Astrocyte of the spinal cord (primary cell): ENCODE measurements around the gene TEK.

Experiments
- DNase-seq: peaks from one replicate; pipeline ENCODE4 v3.0.0; 2011; ENCODE audit warnings: low read depth, low spot score
- H3K4me3 ChIP-seq: 2 replicates; pipeline ENCODE4 v1.5.1; 2011; ENCODE audit warnings: low read depth, mild to moderate bottlenecking, low read length, moderate library complexity
- CTCF ChIP-seq: IDR thresholded peaks from 2 replicates; pipeline ENCODE4 v1.5.1; 2012; ENCODE audit warnings: low read depth, mild to moderate bottlenecking, low read length, inconsistent platforms
- in situ Hi-C: cut with HindIII; loops from 2 replicates; pipeline ENCODE4 v1.10.0; 2017; ENCODE audit warnings: low sequenced_read_pairs

The TEK gene

GRCh38 chr9:27203783-27204182 lies 94.8 kb downstream of the TEK start:
- TF ChIP-seq CTCF = no peak
- no peak overlapping the region for H3K4me3 ChIP-seq
- in situ Hi-C loops = no loop called here
- DNase-seq = no peak

GRCh38 chr9:27204578-27204977 lies 95.6 kb downstream of the TEK start:
- in situ Hi-C loops = no loop called here

GRCh38 chr9:27205198-27205597 lies 96.2 kb downstream of the TEK start:
- H3K4me3 ChIP-seq = no peak overlapping the region
- no peak for DNase-seq
- TF ChIP-seq CTCF = no peak
- in situ Hi-C loops = no loop called here

More at GRCh38 chr9:27204578-27204977, 95.6 kb downstream of the TEK start:
- TF ChIP-seq CTCF = no peak
- no peak overlapping the region for H3K4me3 ChIP-seq
- DNase-seq = peak; percentile 32

DNA sequence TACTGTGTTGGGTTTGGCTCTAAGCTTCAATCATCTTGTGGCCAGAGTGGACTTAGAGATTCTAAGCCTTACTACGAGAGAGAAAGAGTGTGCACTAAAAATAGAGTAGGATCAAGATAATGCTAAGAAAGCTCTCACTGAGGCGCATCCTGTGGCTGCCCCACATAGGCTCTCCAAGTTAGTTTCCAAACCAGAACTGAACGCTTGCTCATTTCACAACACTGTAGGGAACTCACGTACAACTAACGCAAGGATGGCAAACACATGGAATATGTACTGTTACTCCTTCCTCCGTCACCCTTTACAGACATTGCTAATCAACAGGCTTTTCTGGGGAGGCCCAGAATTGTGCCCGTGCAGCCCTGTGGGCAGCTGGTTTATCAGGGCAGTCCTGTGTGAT lies 97.0 kb downstream of the TEK start:
- no peak for TF ChIP-seq CTCF
- in situ Hi-C loops = no loop called here
- no peak for DNase-seq
- no peak overlapping the region for H3K4me3 ChIP-seq

- in situ Hi-C loops = no loop called here
- no peak overlapping the region for H3K4me3 ChIP-seq
- no peak for TF ChIP-seq CTCF
- DNase-seq = no peak
Measured at GRCh38 chr9:27209034-27209433, 100.0 kb downstream of the TEK start.

DNA sequence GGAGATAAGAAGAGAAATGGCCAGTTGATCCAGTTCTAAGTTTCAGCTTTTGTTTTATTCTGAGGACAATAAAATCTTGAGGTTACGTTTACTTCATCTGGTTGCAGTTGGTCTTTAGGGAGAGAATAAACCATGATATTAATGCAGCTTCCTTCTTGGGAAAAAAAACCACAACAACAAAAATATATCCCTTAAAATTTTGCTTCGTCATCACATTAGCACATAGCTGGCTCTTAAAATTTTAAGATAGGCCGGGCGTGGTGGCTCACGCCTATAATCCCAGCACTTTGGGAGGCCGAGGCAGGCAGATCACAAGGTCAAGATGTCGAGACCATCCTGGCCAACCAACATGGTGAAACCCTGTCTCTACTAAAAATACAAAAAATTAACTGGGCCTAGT lies 101.6 kb downstream of the TEK start:
- DNase-seq = no peak
- TF ChIP-seq CTCF = no peak
- in situ Hi-C loops = no loop called here

GRCh38 chr9:27212191-27212590 lies 103.2 kb downstream of the TEK start:
- in situ Hi-C loops = no loop called here
- TF ChIP-seq CTCF = no peak
- no peak for DNase-seq
- no peak overlapping the region for H3K4me3 ChIP-seq

More for the DNA sequence above, 101.6 kb downstream of the TEK start:
- H3K4me3 ChIP-seq = no peak overlapping the region
